Loucy (cell line): ENCODE results near the gene SLX4IP.
"Not testable (repeated sequence)": the region's sequence is repeated elsewhere in the genome, so short reads cannot be mapped to it uniquely, and the experiment has no call there.

Experiments
- H2AFZ ChIP-seq: fragments of 200-600 bp; sonication (generic); 2 replicates; pipeline ENCODE4 v1.6.0; 2016; ENCODE audit warnings: antibody characterized with exemption, mild to moderate bottlenecking, low read length, moderate library complexity
- H3F3A ChIP-seq: fragments of 200-600 bp; 2 replicates; pipeline ENCODE4 v1.6.0; 2016; ENCODE audit warnings: antibody characterized with exemption, low read depth, mild to moderate bottlenecking
- H3K27me3 ChIP-seq: fragments of 200-600 bp; sonication (generic); 2 replicates; pipeline ENCODE4 v1.6.1; 2014; ENCODE audit warnings: low read length, mild to moderate bottlenecking; ENCODE audit not compliant: insufficient read depth, poor library complexity, severe bottlenecking
- H3K36me3 ChIP-seq: fragments of 200-600 bp; sonication (generic); 2 replicates; pipeline ENCODE4 v1.6.1; 2016; ENCODE audit warnings: low read length; ENCODE audit not compliant: insufficient read depth
- H3K4me1 ChIP-seq: fragments of 200-600 bp; sonication (generic); 2 replicates; pipeline ENCODE4 v1.5.1; 2014; ENCODE audit warnings: low read length, mild to moderate bottlenecking; ENCODE audit not compliant: insufficient read depth, poor library complexity, severe bottlenecking
- H3K4me2 ChIP-seq: fragments of 200-600 bp; sonication (generic); 2 replicates; pipeline ENCODE4 v1.6.0; 2014; ENCODE audit warnings: antibody characterized with exemption, low read length, low read depth, mild to moderate bottlenecking; ENCODE audit not compliant: poor library complexity, severe bottlenecking
- H3K4me3 ChIP-seq: fragments of 200-600 bp; sonication (generic); 2 replicates; pipeline ENCODE4 v1.5.1; 2014; ENCODE audit warnings: low read length, mild to moderate bottlenecking, mixed read lengths; ENCODE audit not compliant: poor library complexity, severe bottlenecking
- H3K79me2 ChIP-seq: fragments of 200-600 bp; sonication (generic); 2 replicates; pipeline ENCODE4 v1.6.1; 2014; ENCODE audit warnings: low read length; ENCODE audit not compliant: insufficient read depth
- H3K9ac ChIP-seq: fragments of 200-600 bp; sonication (generic); 2 replicates; pipeline ENCODE4 v1.6.0; 2014; ENCODE audit warnings: mild to moderate bottlenecking, low read depth, low read length, moderate library complexity; ENCODE audit not compliant: poor library complexity, severe bottlenecking
- H3K9me2 ChIP-seq: fragments of 200-600 bp; sonication (generic); replicated peaks from 2 replicates; pipeline ENCODE4 v1.6.1; 2016; ENCODE audit warnings: low read depth, low read length, mixed read lengths
- H3K9me3 ChIP-seq: fragments of 200-600 bp; sonication (generic); 2 replicates; pipeline ENCODE4 v1.6.1; 2014; ENCODE audit warnings: mild to moderate bottlenecking, antibody characterized with exemption, low read length, low read depth; ENCODE audit not compliant: insufficient read depth
- H4K20me1 ChIP-seq: fragments of 200-600 bp; sonication (generic); 2 replicates; pipeline ENCODE4 v1.6.0; 2014; ENCODE audit warnings: antibody characterized with exemption, low read length, mild to moderate bottlenecking; ENCODE audit not compliant: insufficient read depth, poor library complexity, severe bottlenecking
- EZH2phosphoT487 ChIP-seq: fragments of 200-600 bp; IDR thresholded peaks from 2 replicates; pipeline ENCODE4 v1.6.1; 2018; ENCODE audit warnings: antibody characterized with exemption, mild to moderate bottlenecking, moderate library complexity, borderline replicate concordance
- TF ChIP-seq, protein P1 (sequence below): fragments of 200-600 bp; sonication (generic); conservative IDR thresholded peaks from 2 replicates; pipeline ENCODE4 v1.5.1; 2014; ENCODE audit warnings: mild to moderate bottlenecking, antibody characterized with exemption, low read length

Gene SLX4IP

GRCh38 chr20:10415013-10415650 lies 20.0 kb upstream of the SLX4IP start:
- H3K27me3 ChIP-seq, result no peaks in the 10 kb centered on the region
- H3K4me3 ChIP-seq, result no peak overlapping the region
- H2AFZ ChIP-seq, result no peak overlapping the region
- H3K9me3 ChIP-seq, result no peaks in the 10 kb centered on the region
- H3K9me2 ChIP-seq, result no peaks in the 10 kb centered on the region
- peaks cover 3% of the 10 kb centered on the region for H4K20me1 ChIP-seq
- peaks cover 9% of the 10 kb centered on the region for H3K4me1 ChIP-seq
- 0 out of 2 replicates have a peak, but pooled peaks cover 7% of the 10 kb centered on the region for H3F3A ChIP-seq
- TF ChIP-seq EZH2phosphoT487, result no peak
- H3K36me3 ChIP-seq, result peaks cover 17% of the 10 kb centered on the region
- H3K9ac ChIP-seq, result no peak overlapping the region
- H3K4me2 ChIP-seq, result no peak overlapping the region
- no peaks in the 10 kb centered on the region for H3K79me2 ChIP-seq

DNA sequence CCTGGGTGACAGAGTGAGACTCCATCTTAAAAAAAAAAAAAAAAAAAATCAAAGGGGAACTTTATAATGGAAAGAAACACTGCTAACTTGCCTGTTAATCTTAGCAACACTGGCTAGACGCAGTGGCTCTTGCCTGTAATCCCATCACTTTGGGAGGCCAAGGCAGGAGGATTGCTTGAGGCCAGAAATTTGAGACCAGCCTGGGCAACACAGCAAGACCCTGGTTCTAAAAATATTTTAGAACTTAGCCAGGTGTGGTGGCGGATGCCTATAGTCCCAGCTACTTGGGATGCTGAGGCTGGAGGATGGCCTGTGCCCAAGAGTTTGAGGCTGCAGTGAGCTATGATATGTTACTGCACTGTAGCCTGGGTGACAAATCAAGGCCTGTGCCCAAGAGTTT lies 17.9 kb upstream of the SLX4IP start:
- not testable (repeated sequence) for H3K9ac ChIP-seq, H3K9me3 ChIP-seq, H3K4me3 ChIP-seq, H3F3A ChIP-seq, H3K9me2 ChIP-seq, H3K4me2 ChIP-seq, H3K27me3 ChIP-seq, H3K79me2 ChIP-seq, H2AFZ ChIP-seq
- Histone ChIP-seq H4K20me1 (peaks cover 11% of the 10 kb centered on the region), H3K36me3 (peaks cover 13% of the 10 kb centered on the region), H3K4me1 (peaks cover 26% of the 10 kb centered on the region)

GRCh38 chr20:10419550-10420133 lies 15.5 kb upstream of the SLX4IP start:
- Histone ChIP-seq H3K9me2 (no peaks in the 10 kb centered on the region), H4K20me1 (peaks cover 26% of the 10 kb centered on the region), H2AFZ (no peak overlapping the region), H3K4me2 (no peak overlapping the region), H3F3A (0 out of 2 replicates have a peak, but pooled peaks cover 3% of the 10 kb centered on the region), H3K27me3 (no peaks in the 10 kb centered on the region), H3K4me3 (no peak overlapping the region), H3K79me2 (peaks cover 21% of the 10 kb centered on the region; the same call in 1 of the 2 replicates), H3K9ac (no peak overlapping the region), H3K36me3 (peaks cover 3% of the 10 kb centered on the region; the same call in 1 of the 2 replicates), H3K4me1 (peaks cover 42% of the 10 kb centered on the region), H3K9me3 (no peaks in the 10 kb centered on the region)
- TF ChIP-seq, protein P1, sequence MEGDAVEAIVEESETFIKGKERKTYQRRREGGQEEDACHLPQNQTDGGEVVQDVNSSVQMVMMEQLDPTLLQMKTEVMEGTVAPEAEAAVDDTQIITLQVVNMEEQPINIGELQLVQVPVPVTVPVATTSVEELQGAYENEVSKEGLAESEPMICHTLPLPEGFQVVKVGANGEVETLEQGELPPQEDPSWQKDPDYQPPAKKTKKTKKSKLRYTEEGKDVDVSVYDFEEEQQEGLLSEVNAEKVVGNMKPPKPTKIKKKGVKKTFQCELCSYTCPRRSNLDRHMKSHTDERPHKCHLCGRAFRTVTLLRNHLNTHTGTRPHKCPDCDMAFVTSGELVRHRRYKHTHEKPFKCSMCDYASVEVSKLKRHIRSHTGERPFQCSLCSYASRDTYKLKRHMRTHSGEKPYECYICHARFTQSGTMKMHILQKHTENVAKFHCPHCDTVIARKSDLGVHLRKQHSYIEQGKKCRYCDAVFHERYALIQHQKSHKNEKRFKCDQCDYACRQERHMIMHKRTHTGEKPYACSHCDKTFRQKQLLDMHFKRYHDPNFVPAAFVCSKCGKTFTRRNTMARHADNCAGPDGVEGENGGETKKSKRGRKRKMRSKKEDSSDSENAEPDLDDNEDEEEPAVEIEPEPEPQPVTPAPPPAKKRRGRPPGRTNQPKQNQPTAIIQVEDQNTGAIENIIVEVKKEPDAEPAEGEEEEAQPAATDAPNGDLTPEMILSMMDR, result no peak
- no peak for TF ChIP-seq EZH2phosphoT487

DNA sequence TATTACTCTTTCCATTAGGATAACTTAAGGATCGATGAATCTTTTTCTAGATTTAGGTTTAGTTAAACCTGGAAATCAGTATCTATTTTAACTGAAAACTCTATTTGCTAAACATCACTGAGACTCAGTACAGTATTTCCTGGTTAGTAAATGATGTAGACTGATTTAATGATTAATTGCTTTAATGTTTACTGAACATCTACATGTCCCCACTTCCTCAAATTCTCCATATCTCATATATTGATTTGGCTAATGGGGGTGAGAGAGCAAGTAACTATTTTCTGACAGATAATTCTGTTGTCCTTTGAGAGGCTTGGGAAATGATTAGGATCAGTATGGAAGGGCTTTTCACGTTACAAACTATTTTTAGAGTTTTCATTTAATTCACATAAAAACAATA lies 11.4 kb upstream of the SLX4IP start:
- no peaks in the 10 kb centered on the region for H3K27me3 ChIP-seq
- H3K4me2 ChIP-seq, result no peak overlapping the region
- H3F3A ChIP-seq, result no peaks in the 10 kb centered on the region; the same call in 1 of the 2 replicates
- TF ChIP-seq EZH2phosphoT487, result no peak
- TF ChIP-seq, protein P1, result no peak
- H3K4me1 ChIP-seq, result peaks cover 44% of the 10 kb centered on the region
- H2AFZ ChIP-seq, result no peak overlapping the region
- peaks cover 31% of the 10 kb centered on the region for H3K79me2 ChIP-seq
- no peak overlapping the region for H3K9ac ChIP-seq
- no peak overlapping the region for H3K4me3 ChIP-seq
- H3K36me3 ChIP-seq, result peaks cover 3% of the 10 kb centered on the region; the same call in 1 of the 2 replicates
- H3K9me2 ChIP-seq, result no peaks in the 10 kb centered on the region
- no peaks in the 10 kb centered on the region for H3K9me3 ChIP-seq
- H4K20me1 ChIP-seq, result peaks cover 30% of the 10 kb centered on the region
